ENCODE data around the gene CDC42BPA.

- TF ChIP-seq POLR2A (IDR thresholded peaks at IDR 0.05): no peak
- no peak for TF ChIP-seq CTCF (IDR thresholded peaks at IDR 0.05)
Observed at GRCh38 chr1:227073786-227074185, 244.5 kb downstream of the CDC42BPA start.

Measured in testis (tissue), 2 donors.